Activated naive CD8-positive, alpha-beta T cell treated with anti-CD3 and anti-CD28 coated beads for 36 hours (primary cell): ENCODE data around the gene PML. TPM values are rescaled to one million over a fixed set of nuclear protein-coding genes. Genes with fewer than 3 reads are reported as not detected.
A peak's percentile ranks its signal among the peaks of the same experiment; 100 is the strongest.

Experiments
- DNase-seq: peaks from one replicate; pipeline ENCODE4 v3.0.0; 2021
- H3K27ac Mint-ChIP-seq: one replicate; pipeline ENCODE4 v1.8.0; 2022; ENCODE audit warnings: mild to moderate bottlenecking, moderate library complexity, mixed read lengths
- H3K27me3 Mint-ChIP-seq: one replicate; pipeline ENCODE4 v1.8.0; 2022; ENCODE audit warnings: mild to moderate bottlenecking, mixed read lengths
- H3K36me3 Mint-ChIP-seq: one replicate; pipeline ENCODE4 v1.8.0; 2021; ENCODE audit warnings: mild to moderate bottlenecking, mixed read lengths
- H3K4me1 Mint-ChIP-seq: one replicate; pipeline ENCODE4 v1.8.0; 2021; ENCODE audit warnings: mixed read lengths
- H3K4me3 Mint-ChIP-seq: one replicate; pipeline ENCODE4 v1.8.0; 2022; ENCODE audit warnings: mild to moderate bottlenecking, moderate library complexity, mixed read lengths
- H3K9me3 Mint-ChIP-seq: one replicate; pipeline ENCODE4 v1.8.0; 2022; ENCODE audit warnings: mixed read lengths
- total RNA-seq, 2 experiments: library from RNA; stranded (reverse); gene quantifications; one replicate each; pipeline ENCODE4 v1.2.3, GENCODE V29; 2021

The PML gene
- total RNA-seq, 2 experiments from 2014 or later: 53.4 to 54.3 TPM

DNA sequence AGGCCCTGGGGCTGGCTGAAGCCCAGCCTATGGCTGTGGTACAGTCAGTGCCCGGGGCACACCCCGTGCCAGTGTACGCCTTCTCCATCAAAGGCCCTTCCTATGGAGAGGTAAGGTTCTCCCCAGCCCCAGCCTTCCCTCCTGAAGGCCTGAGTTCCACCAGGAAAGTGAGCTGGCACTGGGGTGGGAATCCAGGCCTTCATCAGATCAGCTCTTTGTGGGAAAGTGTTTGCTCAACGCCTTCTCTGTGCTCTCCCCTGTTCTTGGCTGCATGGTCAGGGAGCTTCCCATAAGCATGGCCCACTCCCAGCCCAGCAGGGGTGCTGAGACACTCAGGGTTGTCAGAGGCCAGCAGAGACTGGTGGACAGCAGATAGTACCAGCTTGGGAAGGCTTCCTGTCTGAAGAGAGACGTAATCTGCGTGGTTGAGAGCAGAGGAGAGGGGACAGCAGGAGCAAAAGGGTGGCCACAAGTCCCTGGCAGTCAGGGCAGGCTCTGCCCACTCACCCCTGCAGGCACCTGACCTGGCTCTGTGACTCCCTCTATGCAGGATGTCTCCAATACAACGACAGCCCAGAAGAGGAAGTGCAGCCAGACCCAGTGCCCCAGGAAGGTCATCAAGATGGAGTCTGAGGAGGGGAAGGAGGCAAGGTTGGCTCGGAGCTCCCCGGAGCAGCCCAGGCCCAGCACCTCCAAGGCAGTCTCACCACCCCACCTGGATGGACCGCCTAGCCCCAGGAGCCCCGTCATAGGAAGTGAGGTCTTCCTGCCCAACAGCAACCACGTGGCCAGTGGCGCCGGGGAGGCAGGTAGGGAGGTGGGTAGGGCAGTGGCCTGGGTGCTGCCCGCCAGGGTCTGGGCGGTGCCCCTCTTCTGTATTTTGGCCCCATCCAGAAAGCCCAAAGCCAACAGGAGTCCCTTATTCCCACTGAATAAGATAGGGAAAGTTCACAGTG is 38.4 kb downstream of the PML start:
- Mint-ChIP-seq H3K4me1 (no peaks in the 10 kb centered on the region), H3K4me3 (no peak overlapping the region), H3K27ac (peak overlapping the region; percentile 56), H3K27me3 (no peaks in the 10 kb centered on the region), H3K9me3 (no peaks in the 10 kb centered on the region), H3K36me3 (peaks cover 9% of the 10 kb centered on the region)
- DNase-seq: no peak

DNA sequence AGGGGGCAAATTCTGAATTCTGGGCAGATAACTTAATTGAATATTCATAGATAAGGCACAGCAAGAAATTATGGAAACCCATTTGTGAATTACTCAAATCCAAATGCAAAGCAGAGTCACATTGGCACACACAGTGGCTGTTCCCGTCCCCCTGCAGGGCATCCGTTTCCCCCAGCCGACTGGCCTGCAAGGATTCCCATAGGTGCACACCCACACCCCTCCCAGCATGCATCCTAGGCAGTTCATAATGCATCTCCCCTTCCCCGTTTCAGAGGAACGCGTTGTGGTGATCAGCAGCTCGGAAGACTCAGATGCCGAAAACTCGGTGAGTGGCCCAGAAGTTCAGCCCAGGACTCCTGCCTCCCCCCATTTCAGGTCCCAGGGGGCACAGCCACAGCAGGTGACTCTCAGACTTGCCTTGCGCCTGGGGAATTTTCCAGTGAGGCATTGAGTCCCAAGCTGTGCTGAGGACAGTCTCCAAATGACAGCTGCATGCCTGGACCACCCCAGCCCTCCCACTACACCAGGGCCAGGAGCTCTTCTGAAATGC is 39.8 kb downstream of the PML start:
- no peaks in the 10 kb centered on the region for H3K27me3 Mint-ChIP-seq
- DNase-seq: no peak
- H3K27ac Mint-ChIP-seq: no peak overlapping the region
- H3K36me3 Mint-ChIP-seq: peaks cover 9% of the 10 kb centered on the region
- H3K9me3 Mint-ChIP-seq: no peaks in the 10 kb centered on the region
- H3K4me1 Mint-ChIP-seq: no peaks in the 10 kb centered on the region
- no peak overlapping the region for H3K4me3 Mint-ChIP-seq

DNA sequence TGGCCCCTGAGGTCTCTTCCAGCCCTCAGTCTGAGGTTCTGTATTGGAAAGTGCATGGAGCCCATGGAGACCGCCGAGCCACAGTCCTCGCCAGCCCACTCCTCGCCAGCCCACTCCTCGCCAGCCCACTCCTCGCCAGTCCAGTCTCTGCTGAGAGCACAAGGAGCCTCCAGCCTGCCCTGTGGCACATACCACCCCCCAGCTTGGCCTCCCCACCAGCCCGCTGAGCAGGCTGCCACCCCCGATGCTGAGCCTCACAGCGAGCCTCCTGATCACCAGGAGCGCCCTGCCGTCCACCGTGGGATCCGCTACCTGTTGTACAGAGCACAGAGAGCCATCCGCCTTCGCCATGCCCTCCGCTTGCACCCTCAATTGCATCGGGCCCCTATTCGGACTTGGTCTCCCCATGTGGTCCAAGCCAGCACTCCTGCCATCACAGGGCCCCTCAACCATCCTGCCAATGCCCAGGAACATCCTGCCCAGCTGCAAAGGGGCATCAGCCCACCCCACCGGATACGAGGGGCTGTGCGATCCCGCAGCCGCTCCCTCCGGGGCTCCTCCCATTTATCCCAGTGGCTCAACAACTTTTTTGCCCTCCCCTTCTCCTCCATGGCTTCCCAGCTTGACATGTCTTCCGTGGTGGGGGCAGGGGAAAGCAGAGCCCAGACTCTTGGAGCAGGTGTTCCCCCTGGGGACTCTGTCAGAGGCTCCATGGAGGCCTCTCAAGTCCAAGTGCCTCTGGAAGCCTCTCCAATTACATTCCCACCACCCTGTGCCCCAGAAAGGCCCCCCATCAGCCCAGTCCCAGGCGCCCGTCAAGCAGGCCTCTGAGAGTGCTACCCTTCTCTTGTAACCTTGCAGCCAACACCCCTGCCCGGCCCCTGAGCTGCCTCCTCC is 40.9 kb downstream of the PML start:
- H3K36me3 Mint-ChIP-seq: peaks cover 9% of the 10 kb centered on the region
- no peak overlapping the region for H3K4me3 Mint-ChIP-seq
- no peaks in the 10 kb centered on the region for H3K27me3 Mint-ChIP-seq
- no peak overlapping the region for H3K27ac Mint-ChIP-seq
- no peak for DNase-seq
- H3K4me1 Mint-ChIP-seq: no peaks in the 10 kb centered on the region
- no peaks in the 10 kb centered on the region for H3K9me3 Mint-ChIP-seq

DNA sequence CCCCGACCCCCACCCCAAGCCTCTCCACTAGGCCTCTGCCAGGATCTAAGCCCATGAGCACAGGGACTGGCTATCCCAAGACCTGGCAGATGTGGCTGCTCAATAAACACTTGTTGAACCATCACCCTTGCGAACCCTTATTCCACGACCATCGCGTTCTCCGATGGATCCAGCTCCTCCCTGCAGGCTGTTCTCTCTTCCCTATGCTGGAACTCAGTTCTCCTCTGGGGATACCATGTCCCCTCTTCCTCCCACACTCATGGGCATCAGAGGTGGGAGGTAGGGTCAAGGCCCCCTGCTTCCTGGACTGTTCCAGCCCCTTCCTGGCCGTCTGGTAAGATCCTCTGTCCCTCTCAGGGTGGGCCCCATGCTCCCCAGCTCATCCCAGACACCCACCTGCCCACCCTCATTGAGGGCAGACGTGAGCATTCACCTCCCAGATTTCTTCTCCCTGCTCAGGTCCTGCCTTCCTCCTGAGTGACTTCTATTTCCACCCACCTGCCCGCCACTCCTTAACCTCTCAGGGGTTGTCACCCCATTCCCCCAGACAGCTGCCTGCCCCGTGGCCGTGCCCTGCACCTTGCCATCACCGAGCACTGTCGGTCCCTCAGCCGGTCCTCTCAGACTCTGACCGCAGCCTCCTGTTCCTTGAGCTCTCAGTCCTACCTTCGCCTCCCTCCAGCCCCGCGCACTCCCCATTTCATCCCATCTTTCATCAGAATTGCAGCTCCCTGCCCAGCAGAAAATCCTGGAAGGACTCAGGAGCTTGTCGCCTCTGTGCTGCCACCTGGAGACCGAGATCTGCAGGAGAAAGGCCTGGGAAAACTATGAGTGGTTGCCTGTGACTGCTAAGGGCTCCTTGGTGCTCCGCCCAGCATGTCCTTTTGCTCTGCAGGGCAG is 42.0 kb downstream of the PML start:
- Mint-ChIP-seq H3K36me3 (peaks cover 9% of the 10 kb centered on the region), H3K27ac (no peak overlapping the region), H3K4me3 (no peak overlapping the region), H3K4me1 (no peaks in the 10 kb centered on the region), H3K9me3 (no peaks in the 10 kb centered on the region), H3K27me3 (no peaks in the 10 kb centered on the region)
- no peak for DNase-seq

DNA sequence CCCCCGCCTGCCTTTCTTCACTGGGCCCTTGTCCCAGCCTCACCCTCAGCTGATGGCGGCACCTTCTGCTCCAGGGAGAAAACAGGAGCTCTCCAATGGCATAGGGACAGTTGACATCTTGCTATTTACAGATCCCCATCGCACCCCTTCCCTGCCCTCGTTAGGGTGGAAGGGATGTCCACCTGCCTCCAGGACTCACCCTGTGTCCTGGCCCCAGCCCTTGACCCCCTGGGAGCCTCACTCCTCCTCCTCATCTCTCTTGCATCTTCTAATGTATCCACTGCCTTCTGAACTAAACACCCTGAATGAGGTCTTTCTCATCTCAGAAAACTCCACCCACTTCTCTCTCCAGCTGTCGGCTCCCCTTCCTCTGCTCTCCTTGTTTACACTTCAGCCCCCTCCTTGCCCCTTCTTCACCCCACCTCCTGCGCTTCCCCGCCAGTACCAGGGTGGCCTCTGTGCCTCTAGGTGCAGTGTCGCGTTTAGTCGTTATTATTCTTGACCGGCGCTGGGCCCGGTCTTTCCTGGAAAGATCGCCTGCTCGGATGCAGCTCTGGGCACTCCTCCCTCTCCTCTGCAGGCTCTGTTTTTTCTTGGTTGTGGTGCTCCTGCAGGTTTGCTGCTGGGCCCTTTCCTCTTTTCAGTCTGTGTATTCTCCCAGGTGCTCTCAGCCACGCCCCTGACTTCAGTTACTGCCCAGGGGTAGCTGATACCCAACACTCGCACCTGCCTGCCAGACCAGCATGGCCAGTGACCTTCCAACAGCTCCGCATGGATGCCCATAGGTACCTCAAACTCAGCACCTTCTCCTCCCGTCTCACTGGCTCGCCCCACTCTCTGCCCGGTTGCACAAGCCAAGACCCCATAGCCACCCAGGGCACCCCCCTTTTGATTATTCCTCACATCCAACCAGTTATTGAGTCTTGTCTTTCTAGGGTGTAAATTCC is 42.9 kb downstream of the PML start:
- H3K27ac Mint-ChIP-seq: no peak overlapping the region
- H3K4me1 Mint-ChIP-seq: no peaks in the 10 kb centered on the region
- H3K36me3 Mint-ChIP-seq: peaks cover 9% of the 10 kb centered on the region
- no peak overlapping the region for H3K4me3 Mint-ChIP-seq
- no peaks in the 10 kb centered on the region for H3K27me3 Mint-ChIP-seq
- no peaks in the 10 kb centered on the region for H3K9me3 Mint-ChIP-seq
- DNase-seq: no peak

DNA sequence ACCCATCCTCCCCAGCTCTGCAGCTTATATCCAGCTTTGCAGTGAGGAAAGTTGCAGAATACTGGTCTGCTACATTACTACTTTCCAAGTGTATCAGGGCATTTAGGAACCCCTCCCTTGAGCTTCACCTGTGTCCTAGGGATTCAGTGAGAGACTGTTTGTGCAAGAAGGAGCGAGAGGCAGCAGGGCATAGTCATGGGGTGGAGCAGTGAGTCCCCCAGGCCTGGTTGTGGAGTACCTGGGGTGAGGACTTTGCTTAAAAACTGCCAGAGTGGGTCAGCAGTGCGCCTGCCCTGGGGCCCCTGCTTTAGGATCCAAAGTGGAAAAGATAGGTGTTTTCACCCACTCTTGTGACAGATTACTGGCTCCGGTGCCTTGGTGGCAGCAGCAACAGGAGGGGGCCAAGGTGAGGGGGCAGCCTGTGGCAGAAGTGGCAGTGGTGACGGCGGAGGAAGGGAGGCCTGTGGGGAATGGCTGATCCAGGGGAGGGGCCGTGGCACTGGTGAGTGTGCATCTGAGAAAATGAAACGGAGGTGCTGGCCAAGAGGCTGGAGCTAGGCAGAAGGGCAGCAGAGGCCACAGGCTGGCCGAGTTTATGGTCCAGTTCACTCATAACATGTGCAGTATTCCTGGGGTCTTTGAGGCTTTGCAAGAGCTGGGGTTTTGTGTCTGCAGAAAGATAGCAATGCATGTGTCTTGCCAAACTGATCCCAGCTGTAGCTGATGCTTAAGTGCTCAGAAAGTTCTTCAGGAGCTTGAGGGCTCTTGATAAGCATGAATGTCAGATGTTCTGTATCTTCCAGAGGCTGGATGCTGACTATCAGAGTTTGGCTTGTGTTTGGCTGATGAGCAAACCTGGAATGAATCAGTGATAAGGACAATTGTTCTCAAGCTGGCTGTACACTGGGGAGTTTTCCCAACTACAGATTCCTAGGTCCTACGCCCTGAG is 44.5 kb downstream of the PML start:
- Mint-ChIP-seq H3K4me1 (no peaks in the 10 kb centered on the region), H3K36me3 (peaks cover 9% of the 10 kb centered on the region), H3K9me3 (no peaks in the 10 kb centered on the region), H3K27ac (no peak overlapping the region), H3K27me3 (no peaks in the 10 kb centered on the region), H3K4me3 (no peak overlapping the region)
- no peak for DNase-seq

DNA sequence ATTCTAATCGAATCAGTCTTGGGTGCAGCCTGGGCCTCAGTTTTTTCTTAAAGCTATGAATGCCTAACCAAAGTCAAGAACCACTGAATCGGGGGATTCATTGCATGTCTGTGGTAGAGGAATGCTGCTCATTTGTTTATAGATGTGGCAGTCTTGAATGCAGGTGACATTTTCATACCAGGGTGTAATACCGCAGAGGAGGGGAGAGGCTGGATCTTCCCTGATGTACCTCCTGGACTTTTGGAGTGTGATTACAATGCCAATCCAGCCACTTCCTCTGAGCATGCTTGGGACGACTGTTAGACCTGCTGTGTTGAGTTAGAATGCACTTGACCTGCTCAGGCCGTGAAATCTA is 45.1 kb downstream of the PML start:
- Mint-ChIP-seq H3K27ac (no peak overlapping the region), H3K4me3 (no peak overlapping the region), H3K9me3 (no peaks in the 10 kb centered on the region), H3K4me1 (no peaks in the 10 kb centered on the region), H3K27me3 (no peaks in the 10 kb centered on the region), H3K36me3 (peaks cover 9% of the 10 kb centered on the region)
- no peak for DNase-seq

DNA sequence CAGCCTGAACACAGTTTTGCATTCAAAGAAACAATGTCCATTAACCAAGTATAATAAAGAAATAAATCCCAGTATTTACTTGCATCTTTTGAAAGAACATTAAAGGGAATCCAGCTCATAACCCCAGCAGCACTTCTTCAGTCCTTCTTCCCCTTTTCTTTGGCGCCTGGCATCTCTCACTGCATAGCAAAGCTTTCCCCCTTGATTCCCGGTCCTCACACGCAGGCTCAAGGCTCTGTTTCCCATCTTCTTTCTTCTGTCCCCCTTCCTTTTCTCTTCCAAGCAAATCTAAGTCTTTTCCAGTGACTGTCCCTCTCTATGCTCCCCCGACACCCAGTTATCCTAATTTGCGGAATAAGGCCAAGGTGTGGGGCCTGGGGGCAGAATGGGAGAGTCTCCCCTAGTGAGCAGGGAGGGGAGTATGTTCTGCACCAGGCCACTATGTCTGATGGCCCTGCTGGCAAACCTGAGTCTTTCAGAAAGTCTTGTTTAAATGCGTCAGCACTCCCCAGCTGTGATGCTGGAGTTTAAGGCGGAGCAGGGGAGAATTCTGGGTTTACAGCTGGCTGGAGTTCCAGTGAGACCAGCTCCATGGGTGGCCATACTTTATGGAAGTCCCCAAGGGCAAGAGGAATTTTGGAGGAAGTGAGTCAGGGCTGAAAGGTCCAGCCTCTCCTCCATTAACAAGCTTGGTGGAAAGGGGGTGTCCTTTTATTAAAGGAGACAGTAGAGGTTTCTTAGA is 45.8 kb downstream of the PML start:
- peaks cover 9% of the 10 kb centered on the region for H3K36me3 Mint-ChIP-seq
- DNase-seq: no peak
- H3K27me3 Mint-ChIP-seq: no peaks in the 10 kb centered on the region
- no peak overlapping the region for H3K4me3 Mint-ChIP-seq
- no peaks in the 10 kb centered on the region for H3K9me3 Mint-ChIP-seq
- H3K4me1 Mint-ChIP-seq: no peaks in the 10 kb centered on the region
- H3K27ac Mint-ChIP-seq: peak overlapping the region; percentile 43

DNA sequence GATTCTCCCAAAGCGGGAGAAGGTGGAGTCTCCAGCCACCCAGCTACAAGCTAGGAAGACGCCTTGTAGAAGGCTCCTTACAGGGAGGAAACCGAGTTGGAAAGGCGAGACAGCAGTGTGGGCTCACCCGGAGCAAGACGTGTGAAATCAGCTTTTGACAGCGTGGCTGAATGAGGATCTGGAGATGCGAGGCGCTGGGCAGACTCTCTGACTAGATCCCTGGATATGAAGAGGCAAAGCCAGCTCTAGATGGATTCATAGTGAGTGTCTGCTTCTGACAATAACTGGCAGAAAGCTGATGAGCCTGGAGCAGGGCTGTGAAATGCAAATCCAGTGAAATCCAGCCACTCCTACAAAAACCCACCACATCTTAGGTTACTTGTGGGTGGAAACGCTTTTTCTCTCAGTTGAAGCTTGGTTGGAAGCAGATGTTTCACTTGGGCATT is 46.8 kb downstream of the PML start:
- Mint-ChIP-seq H3K9me3 (no peaks in the 10 kb centered on the region), H3K27me3 (no peaks in the 10 kb centered on the region), H3K4me3 (no peak overlapping the region), H3K36me3 (peaks cover 5% of the 10 kb centered on the region), H3K4me1 (no peaks in the 10 kb centered on the region), H3K27ac (no peak overlapping the region)
- no peak for DNase-seq

DNA sequence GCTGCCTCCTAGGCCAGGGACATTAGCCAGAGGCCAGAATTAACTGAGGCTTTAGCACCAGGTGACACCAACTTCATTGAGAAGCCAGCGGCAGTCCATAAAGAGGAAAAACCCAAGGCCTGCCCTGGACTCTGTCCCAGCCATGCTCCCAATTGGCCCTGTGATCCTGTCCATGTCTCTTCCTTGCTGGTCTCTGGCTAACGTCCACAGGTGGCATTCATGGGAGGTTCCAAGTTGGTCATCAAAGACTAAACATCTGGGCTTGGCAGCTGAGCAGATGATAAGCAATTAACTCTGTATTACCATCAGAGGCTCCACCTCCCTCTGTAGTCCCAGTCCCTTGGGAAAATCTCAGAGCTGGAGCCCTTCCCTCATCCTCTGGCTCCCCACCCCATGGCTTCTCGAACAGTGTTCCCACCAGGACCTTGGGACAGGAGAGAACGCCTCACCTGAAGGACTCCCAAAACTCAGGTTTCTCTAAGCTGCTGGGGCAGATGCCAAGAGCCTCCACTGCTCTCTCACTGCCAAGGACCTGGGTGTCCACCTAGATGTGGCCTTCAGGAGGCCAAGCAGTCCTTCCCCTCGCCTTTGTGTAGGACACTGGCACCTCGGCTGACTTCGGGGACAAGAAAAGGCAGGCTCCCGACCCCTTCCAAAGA is 47.4 kb downstream of the PML start:
- DNase-seq: no peak
- Mint-ChIP-seq H3K4me1 (no peaks in the 10 kb centered on the region), H3K27ac (no peak overlapping the region), H3K36me3 (no peaks in the 10 kb centered on the region), H3K9me3 (no peaks in the 10 kb centered on the region), H3K4me3 (no peak overlapping the region), H3K27me3 (no peaks in the 10 kb centered on the region)

DNA sequence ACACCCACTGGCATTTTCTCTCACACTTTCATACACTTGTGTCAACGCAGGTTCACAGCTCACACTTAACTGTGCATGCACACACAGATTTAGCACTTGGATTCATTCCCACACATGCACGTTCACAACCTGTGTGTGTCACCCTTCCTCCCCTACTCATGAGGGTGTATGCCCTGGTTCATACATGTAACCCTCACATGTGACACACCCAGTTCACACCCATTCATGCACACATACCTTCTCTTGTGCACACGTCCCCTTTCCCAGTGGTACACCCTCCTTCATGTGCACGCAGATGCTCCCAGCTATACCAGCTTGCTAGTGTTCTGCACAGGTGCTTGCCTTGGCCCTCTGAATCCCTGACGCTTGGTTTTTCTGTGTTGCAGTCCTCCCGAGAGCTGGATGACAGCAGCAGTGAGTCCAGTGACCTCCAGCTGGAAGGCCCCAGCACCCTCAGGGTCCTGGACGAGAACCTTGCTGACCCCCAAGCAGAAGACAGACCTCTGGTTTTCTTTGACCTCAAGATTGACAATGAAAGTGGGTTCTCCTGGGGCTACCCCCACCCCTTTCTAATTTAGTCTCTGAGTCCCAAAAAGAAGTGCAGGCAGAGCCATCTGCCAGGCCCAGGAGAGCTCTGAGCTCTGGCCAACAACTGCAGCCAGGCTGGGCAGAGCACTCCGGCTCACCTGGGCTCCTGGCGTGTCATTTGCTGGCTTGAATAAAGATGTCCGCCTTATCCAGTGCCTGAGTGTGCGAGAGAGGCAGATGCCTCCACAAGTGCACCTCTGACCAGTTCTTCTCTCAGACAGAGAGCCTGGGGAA is 48.3 kb downstream of the PML start:
- no peak overlapping the region for H3K27ac Mint-ChIP-seq
- peaks cover 2% of the 10 kb centered on the region for H3K4me1 Mint-ChIP-seq
- no peak overlapping the region for H3K4me3 Mint-ChIP-seq
- DNase-seq: no peak
- no peaks in the 10 kb centered on the region for H3K36me3 Mint-ChIP-seq
- H3K9me3 Mint-ChIP-seq: no peaks in the 10 kb centered on the region
- no peaks in the 10 kb centered on the region for H3K27me3 Mint-ChIP-seq
